ENCODE results near the gene COMMD7.
A peak's percentile ranks its signal among the peaks of the same experiment; 100 is the strongest.

COMMD7 gene

DNA sequence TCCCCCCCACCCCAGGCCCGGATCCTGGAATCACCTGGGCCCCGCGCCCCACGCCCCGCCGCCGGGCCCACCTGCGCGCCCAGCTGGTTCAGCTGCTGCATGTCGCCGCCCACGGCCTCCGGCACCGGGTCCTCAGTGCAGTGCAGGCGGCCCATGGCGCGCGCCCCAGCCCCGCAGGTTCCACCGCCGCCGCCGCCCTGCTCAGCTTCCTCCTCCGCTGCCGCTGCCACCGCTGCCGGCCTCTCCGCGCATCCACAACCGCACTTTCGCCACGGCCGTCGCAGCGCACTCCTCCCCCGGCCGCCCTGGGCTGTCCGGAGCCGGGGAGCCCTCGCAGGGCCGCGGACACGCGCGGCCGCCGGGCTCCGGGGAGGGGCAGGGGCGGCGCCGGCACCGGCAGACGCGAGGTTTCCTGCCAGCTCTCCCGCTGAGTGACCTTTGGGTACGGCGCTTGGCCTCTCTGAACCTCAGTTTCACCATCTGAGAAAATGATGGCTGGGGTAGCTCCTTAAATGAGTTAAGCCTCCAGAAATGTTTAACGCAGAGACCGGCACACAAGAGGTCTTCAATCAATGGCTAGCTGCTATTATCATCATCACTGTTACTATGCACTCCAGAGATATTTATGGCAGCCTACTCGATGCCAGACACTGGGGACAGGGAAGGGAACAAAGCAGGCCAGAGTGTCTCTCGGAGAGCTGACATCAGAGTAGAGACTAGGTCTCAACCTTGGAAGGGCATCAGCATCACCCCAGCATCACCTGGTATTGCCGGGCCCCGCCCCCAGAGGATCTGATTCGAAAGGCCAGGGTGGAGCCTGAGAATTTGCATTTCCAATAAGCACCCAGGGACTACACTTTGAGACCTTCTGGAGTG is at the start of gene COMMD7:
TSS of gene COMMD7 (minus strand) at position 231 of the 876 bp plus-strand sequence. CDS start at position 155, 76 bp downstream.
- H3K4me1 ChIP-seq (ENCODE audit: insufficient read depth, low read length) = peaks cover 14% of the 10 kb centered on the region
- H3K9me3 ChIP-seq (ENCODE audit: control insufficient read depth, insufficient read depth, low read length) = no peaks in the 10 kb centered on the region
- H3K36me3 ChIP-seq (ENCODE audit: insufficient read depth, low read length) = no peaks in the 10 kb centered on the region

DNA sequence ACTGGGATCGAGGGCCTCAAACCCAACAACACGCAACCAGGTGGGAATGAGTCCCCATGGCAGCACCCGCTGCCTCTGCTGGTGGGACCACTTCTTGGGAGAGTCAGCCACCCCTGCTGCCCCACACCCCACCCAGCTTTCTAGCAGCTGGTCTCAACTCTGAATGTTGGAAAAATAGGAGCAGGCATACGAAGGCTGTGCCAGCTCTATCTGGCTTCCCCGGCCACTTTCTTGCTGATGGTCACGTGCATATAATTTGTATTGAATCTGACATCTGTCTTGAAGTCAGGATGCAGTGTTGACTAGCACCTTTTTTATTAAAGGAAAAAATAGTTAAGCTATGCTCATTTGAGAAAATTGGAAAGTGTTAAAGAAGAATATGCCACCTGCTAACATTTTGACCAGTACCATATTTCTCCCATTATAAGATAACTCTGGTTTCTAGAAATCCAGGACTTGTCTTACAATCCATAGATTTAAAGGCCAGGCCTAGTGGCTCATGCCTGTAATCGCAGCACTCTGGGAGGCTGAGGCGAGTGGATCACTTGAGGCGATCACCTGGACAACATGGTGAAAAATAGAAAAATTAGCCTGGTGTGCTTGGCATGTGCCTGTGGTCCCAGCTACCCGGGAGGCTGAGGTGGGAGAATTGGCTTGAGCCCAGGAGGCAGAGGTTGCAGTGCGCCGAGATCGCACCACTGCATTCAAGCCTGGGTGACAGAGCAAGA is 49.6 kb upstream of the COMMD7 start:
- no peak overlapping the region for H3K9ac ChIP-seq (ENCODE audit: low read depth, low read length)
- H3K4me1 ChIP-seq (ENCODE audit: insufficient read depth, low read length) = peaks cover 10% of the 10 kb centered on the region; the same call in 1 of the 2 replicates
- peaks cover 89% of the 10 kb centered on the region for H3K36me3 ChIP-seq (ENCODE audit: insufficient read depth, low read length)
- H3K9me3 ChIP-seq (ENCODE audit: control insufficient read depth, insufficient read depth, low read length) = no peaks in the 10 kb centered on the region

More for the DNA sequence above, at the start of gene COMMD7:
- H3K9ac ChIP-seq (ENCODE audit: low read depth, low read length) = peak within 1 kb of the TSS; percentile 83

DNA sequence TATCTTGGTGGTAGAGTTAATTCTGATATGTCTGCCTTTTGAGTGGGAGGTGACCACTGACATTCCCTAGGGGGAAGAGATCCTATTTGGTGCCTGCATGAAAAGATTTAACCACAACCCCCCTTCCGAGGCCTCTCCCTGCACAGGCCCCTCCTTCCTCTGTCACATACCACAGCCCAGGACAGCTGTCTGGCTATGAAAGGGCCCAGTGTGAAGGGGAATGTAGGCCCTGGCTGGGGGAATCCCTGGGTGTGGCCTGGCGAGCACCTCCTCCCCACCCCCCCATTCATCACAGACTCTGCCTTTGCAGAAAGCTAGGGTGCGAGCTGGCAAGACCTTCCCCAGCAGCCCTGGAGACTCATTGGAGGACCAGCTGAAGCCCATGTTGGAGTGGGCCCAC is 49.0 kb upstream of the COMMD7 start:
- no peak overlapping the region for H3K9ac ChIP-seq (ENCODE audit: low read depth, low read length)
- H3K9me3 ChIP-seq (ENCODE audit: control insufficient read depth, insufficient read depth, low read length) = no peaks in the 10 kb centered on the region
- peaks cover 86% of the 10 kb centered on the region for H3K36me3 ChIP-seq (ENCODE audit: insufficient read depth, low read length)
- peaks cover 10% of the 10 kb centered on the region; the same call in 1 of the 2 replicates for H3K4me1 ChIP-seq (ENCODE audit: insufficient read depth, low read length)

DNA sequence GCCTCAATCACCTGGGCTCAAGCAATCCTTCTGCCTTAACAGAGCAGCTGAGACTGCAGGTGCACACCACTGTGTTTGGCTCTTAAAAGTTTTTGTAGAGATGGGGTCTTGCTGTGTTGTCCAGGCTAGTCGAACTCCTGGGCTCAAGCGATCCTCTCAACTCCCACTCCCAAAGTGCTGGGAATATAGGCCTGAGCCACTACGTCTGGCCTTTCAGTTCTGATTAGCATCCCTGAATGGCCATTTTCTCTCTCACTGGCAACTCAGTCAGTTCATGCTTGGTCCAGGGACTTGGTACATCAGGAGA is 47.4 kb upstream of the COMMD7 start:
- peaks cover 86% of the 10 kb centered on the region for H3K36me3 ChIP-seq (ENCODE audit: insufficient read depth, low read length)
- H3K4me1 ChIP-seq (ENCODE audit: insufficient read depth, low read length) = peaks cover 10% of the 10 kb centered on the region; the same call in 1 of the 2 replicates
- H3K9me3 ChIP-seq (ENCODE audit: control insufficient read depth, insufficient read depth, low read length) = no peaks in the 10 kb centered on the region
- no peak overlapping the region for H3K9ac ChIP-seq (ENCODE audit: low read depth, low read length)

DNA sequence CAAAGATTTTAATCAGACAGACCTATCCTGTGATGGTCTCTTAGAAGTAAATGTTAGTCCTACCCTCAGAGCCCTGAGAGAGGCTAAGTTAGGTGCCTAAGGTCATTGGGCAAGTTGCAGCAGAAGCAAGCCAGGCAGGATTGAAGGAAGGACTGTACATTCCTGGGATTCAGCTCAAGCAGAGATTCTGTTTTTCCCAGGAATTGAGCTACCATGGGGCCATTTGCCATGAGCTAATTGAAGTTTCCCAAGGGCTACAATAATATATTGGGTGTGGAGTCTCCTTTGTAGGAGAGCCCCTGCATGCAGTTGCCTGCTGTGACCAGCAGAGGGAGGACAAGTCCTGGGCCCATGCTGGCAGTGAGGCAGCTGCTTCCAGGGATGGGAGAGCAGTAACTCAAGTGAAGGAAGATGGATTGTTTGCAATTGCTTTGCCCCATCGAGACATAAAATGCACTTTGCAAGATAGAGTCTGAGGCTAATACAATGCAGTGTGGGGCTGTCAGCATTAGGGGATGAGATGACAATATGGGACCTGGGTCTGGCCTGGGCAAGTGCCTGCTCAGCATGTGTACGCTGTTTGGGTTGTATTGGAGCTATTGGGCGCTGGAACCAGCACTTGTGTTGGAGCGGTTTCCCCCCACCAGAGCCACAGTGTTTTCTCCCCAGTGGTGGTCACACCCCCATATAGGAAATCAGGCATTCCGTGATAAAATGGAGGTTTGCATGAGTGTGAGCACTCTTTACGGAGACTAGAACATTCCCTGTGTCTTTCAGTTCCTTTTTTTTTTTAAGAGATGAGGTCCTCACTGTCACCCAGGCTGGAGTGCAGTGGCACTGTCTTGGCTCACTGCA is 46.9 kb upstream of the COMMD7 start:
- Histone ChIP-seq H3K4me1 (ENCODE audit: insufficient read depth, low read length) (peaks cover 10% of the 10 kb centered on the region; the same call in 1 of the 2 replicates), H3K9ac (ENCODE audit: low read depth, low read length) (no peak overlapping the region), H3K9me3 (ENCODE audit: control insufficient read depth, insufficient read depth, low read length) (no peaks in the 10 kb centered on the region), H3K36me3 (ENCODE audit: insufficient read depth, low read length) (peaks cover 84% of the 10 kb centered on the region)

DNA sequence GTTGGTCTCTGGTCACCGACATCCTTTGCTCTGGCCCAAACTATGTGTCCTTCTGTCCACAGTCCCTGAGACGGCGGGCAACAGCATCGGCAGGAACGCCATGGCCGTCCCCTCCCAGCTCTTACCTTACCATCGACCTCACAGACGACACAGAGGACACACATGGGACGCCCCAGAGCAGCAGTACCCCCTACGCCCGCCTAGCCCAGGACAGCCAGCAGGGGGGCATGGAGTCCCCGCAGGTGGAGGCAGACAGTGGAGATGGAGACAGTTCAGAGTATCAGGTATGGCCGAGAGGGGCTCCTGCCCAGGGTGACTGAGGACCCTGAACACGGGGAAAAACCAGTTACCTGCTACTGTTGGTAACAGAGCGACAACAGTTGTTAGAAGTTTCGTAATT is 43.9 kb upstream of the COMMD7 start:
- Histone ChIP-seq H3K36me3 (ENCODE audit: insufficient read depth, low read length) (peaks cover 81% of the 10 kb centered on the region), H3K4me1 (ENCODE audit: insufficient read depth, low read length) (peaks cover 10% of the 10 kb centered on the region; the same call in 1 of the 2 replicates), H3K9ac (ENCODE audit: low read depth, low read length) (no peak overlapping the region), H3K9me3 (ENCODE audit: control insufficient read depth, insufficient read depth, low read length) (no peaks in the 10 kb centered on the region)

DNA sequence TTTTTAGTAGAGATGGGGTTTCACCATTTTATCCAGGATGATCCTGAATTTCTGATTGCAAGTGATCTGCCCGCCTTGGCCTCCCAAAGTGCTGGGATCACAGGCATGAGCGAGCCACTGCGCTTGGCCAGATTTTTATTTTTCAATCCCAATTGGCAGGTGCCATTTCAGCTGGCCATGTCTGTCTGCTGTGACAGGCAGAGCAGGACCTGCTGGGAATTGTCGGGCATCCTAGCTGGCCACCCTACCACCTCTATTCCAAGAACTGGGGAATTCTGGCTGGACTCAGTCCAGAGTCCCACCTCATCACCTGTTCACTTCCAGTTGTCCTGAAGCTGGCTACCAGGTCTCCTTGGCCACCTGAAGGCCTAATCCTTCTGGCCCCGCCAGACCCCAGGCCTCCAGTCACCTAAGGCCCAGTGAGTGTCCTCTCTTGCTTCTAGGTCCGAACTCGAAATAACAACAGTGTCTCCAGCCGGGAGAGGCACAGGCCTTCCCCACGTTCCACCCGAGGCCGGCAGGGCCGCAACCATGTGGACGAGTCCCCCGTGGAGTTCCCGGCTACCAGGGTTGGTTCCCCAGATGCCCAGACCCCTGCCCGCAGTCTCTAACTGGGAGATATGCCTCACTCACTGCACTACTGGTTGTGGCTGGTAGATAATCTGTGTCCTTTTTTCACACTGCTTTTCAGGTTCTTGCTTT is 42.9 kb upstream of the COMMD7 start:
- H3K36me3 ChIP-seq (ENCODE audit: insufficient read depth, low read length) = peaks cover 81% of the 10 kb centered on the region
- H3K9ac ChIP-seq (ENCODE audit: low read depth, low read length) = no peak overlapping the region
- H3K9me3 ChIP-seq (ENCODE audit: control insufficient read depth, insufficient read depth, low read length) = no peaks in the 10 kb centered on the region
- H3K4me1 ChIP-seq (ENCODE audit: insufficient read depth, low read length) = peaks cover 3% of the 10 kb centered on the region; the same call in 1 of the 2 replicates

DNA sequence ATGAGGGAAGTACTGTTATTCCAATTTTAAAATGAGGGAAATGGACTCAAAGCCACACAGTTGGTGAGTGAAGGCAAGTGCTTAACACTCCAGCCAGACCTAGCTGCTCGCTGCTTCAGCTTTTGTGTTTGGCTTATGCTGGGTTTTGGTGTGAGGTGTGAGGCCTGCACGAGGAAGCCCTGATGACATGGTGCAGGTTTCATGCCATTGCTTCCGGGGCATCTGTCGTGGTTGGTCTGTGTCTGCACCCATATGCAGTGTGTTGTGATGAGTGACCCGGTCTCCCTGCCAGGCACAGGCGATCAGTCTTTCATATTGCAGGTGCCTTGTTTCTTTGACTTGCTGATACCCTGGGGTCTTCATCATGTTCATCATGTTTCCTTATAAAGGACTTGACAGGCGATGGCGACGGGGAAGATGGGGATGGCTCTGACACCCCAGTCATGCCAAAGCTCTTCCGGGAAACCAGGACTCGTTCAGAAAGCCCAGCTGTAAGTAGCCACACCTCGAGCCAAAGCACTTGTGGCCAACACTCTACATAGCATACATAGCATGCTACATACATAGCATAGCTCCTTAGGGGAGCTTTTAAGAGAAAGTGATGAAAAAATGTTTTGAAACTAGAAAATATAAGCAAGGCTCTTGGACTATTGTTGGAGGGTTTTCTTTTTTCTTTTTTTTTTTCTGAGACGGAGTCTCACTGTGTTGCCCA is 41.3 kb upstream of the COMMD7 start:
- Histone ChIP-seq H3K9me3 (ENCODE audit: control insufficient read depth, insufficient read depth, low read length) (no peaks in the 10 kb centered on the region), H3K36me3 (ENCODE audit: insufficient read depth, low read length) (peaks cover 77% of the 10 kb centered on the region), H3K4me1 (ENCODE audit: insufficient read depth, low read length) (peaks cover 13% of the 10 kb centered on the region; the same call in 1 of the 2 replicates), H3K9ac (ENCODE audit: low read depth, low read length) (no peak overlapping the region)

DNA sequence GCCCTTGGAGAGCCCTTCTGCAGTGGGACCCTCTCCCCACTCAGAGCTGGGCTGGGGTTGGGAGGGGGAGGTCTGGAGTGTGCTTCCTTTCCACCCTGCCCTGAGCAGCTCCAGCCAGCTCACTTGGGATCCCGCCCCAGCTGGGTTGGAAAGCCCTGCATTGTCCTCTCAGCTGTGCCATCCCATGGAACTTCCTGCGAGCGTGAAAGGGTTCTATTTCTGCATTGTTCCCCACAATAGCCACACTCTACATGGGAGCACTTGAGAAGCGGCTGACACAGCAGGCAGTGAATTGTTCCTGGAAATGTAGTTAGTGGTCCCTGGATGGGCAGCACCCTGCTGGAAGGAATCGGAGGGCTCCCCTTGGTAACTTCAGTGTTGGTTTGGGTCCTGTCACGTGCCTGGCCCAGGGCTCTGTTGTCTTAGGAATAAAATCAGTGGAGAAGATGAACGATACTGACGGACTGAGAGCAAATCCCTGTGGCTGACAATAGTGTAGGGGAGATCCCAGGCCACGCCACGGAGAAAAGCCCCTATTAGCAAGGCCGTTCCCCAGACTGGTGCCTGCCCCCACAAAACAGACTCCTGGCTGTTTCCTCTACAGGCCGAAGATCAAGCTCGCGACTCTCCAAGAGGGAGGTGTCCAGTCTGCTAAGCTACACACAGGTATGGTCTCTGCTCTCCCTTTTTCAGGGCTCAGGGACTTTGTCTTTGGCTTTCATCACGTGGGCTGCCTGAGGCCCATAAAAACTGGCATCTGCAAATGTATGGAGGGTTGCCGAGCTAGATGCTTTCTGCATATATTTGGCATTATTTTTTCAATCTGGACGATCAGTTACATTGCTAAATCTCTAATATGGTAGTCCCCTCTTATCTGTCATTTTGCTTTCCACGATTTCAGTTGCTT is 37.7 kb upstream of the COMMD7 start:
- Histone ChIP-seq H3K9me3 (ENCODE audit: control insufficient read depth, insufficient read depth, low read length) (no peaks in the 10 kb centered on the region), H3K36me3 (ENCODE audit: insufficient read depth, low read length) (peaks cover 61% of the 10 kb centered on the region), H3K9ac (ENCODE audit: low read depth, low read length) (no peak overlapping the region), H3K4me1 (ENCODE audit: insufficient read depth, low read length) (peaks cover 31% of the 10 kb centered on the region)

DNA sequence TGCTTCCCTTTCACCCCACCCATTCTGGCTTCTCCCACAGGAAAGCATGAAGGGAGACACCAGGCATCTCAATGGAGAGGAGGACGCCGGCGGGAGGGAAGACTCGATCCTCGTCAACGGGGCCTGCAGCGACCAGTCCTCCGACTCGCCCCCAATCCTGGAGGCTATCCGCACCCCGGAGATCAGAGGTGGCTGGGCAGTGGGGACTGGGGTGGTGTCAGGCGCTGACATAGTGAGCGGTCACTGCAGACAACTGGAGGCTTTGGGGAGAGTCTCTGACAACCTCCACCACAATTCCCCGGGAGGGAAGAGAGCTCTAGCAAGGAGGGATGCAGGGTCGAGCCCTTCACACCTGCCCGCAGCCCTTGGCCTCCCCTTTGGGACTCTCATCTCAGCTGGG is 37.0 kb upstream of the COMMD7 start:
- H3K9ac ChIP-seq (ENCODE audit: low read depth, low read length) = no peak overlapping the region
- H3K4me1 ChIP-seq (ENCODE audit: insufficient read depth, low read length) = peaks cover 38% of the 10 kb centered on the region
- H3K9me3 ChIP-seq (ENCODE audit: control insufficient read depth, insufficient read depth, low read length) = no peaks in the 10 kb centered on the region
- H3K36me3 ChIP-seq (ENCODE audit: insufficient read depth, low read length) = peaks cover 56% of the 10 kb centered on the region

DNA sequence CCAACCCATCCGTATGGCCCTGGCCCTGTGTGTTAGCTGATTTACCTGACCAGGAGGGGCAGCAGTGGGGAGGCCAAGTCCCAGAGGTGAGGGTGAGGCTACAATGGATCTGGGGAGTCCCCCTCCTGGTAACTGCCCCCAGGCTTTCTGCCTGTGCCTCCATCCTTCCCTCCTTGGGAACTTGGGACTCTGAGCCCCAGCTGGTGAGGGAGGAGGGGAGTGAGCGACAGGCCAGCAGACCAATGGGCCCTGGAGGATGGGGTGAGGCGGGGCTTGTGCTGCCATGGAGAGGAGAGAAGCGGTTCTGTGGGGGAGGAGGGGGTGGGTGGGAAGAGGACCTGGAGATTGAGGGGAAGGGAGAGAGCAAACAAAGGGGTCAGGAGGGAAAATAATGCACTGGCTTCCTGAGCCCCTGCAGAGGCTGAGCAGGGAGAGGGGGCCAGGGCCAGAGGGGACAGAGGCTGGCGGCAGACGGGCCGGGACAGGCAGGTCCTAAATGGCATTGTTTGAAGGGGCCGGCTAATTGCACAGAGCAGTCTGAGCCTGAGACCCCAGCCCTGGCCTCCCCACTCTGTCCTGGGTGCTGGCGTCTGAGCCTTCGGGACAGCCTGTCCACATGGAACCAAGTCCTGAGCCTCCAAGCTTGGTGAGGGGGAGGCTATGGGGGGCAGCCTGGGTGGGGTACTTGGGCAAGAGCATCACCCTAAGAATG is 36.4 kb upstream of the COMMD7 start:
- Histone ChIP-seq H3K9ac (ENCODE audit: low read depth, low read length) (no peak overlapping the region), H3K9me3 (ENCODE audit: control insufficient read depth, insufficient read depth, low read length) (no peaks in the 10 kb centered on the region), H3K4me1 (ENCODE audit: insufficient read depth, low read length) (peaks cover 39% of the 10 kb centered on the region), H3K36me3 (ENCODE audit: insufficient read depth, low read length) (peaks cover 51% of the 10 kb centered on the region)

Data from ES-I3 (cell line).